A204.1 (cell line): Measurements from ENCODE around the gene TNC.
"Not testable (repeated sequence)": the region's sequence is repeated elsewhere in the genome, so short reads cannot be mapped to it uniquely, and the experiment has no call there.

Experiments used
- FAIRE-seq: peaks from 2 replicates; lab custom pipeline; 2012; peaks lifted over from hg19 to GRCh38; lab: Jason Lieb, UNC

The TNC gene

DNA sequence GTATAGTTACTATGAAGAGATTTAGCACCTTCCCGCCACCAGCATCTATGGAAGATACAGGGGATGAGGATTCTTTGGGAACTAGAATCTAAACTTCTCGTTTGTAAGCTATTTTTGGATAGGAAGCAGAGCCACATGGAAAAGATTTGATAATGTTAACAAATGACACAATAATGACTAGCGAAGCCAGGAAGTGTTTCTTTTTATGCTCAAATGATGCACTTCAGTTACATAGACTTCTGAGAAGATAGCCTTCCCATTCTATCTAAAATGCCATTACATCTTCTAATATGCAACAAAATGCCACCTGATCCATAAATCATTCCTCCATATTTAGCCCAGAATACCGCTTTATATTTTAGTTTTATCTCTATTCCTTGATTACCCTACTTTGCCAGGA, 17.0 kb upstream of the TNC start:
- no peak for FAIRE-seq

DNA sequence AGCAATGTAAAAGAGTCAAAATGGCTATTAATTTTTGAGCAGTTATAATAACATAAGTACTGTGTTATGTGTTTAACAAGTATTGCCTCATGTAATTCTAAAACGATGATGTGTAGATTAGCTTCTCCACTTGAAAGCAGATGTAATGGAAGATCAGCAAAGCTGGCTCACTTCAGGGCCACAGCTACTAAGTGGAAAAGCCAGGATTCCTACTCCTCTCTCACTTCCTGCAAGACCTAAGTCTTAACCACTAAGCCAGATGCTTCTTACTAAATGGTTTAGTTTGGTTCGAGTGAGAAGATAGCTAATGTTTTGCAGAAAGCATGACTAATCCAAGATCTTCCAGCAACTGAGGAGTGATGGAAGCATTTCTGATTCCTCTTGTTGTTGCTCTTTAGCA, 15.7 kb upstream of the TNC start:
- no peak for FAIRE-seq

DNA sequence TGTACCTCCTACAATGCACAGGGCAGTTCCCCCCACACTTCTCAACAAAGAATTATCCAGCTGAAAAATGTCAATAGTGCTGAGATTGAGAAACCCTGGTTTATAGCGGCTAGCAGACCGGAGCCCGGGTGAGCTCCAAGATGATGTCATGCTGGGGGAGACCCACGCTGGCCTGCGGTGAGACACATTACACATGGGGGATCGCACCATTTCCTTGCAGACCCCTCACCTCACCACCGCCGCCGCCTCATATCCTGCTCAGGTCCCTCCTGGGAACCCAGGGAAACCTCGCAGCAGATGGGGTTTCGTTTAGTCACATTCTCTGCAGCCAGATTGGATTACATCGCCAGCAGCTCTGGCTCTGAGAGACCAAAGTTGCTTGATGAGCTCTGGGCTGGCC, 14.7 kb upstream of the TNC start:
- FAIRE-seq, result no peak

DNA sequence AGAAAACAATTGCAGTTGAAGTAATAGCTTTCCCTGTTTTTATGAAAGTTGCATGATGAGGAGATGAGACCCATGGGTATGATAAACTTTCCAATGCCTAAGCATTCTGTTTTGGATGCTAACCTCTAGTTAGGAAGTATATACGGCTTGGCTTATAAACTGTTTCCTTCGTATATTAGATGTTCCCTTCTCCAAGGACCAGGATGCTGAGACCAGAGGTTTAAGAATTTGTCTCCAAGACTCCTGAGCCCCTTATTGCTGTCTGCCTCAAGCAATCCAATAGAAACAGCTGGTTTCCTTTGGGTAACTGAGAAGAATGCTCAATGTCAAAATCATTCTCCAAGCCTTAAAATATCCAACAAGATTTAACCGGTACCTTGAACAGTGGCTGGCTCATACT, 12.2 kb upstream of the TNC start:
- no peak for FAIRE-seq

DNA sequence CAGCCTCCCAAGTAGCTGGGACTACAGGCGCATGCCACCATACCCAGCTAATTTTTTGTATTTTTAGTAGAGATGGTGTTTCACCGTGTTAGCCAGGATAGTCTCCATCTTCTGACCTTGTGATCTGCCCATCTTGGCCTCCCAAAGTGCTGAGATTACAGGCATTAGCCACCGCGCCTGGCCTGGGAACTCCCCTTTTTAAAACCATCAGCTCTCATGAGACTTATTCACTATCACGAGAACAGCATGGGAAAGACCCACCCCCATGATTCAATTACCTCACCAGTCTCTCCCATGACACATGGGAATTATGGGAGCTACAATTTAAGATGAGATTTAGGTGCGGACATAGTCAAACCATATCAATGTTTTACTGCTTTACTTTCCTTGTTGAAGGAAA, 10.8 kb upstream of the TNC start:
- FAIRE-seq, result not testable (repeated sequence)

DNA sequence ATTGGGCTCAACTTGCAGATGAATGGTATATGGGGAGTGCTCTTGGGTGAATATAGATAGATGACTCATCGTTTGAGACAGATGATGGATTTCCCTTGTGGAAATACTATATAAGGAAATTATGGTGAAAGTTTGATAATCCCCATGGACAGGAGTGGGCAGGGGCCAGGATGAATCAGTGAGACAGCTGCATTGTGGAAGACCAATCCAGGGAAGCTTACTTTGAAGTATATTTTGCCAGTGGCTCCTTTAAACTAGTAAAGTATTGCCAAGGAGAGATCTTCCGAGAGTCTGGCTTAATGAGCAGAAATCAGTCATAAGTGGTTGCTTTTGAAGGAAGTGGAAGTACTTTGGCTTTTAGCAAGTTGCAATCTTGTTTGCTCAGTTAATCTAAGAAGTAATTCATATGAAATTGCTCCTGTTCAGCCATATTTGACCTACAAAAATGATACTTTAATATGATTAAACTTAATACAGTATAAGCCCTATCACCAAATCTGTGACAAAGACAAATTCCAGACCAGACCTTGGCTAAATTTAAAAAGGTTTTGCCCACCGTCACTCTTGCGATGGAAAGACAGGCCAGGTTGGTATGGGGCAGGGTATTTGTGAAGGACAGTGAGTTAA, 9.3 kb upstream of the TNC start:
- FAIRE-seq, result no peak

DNA sequence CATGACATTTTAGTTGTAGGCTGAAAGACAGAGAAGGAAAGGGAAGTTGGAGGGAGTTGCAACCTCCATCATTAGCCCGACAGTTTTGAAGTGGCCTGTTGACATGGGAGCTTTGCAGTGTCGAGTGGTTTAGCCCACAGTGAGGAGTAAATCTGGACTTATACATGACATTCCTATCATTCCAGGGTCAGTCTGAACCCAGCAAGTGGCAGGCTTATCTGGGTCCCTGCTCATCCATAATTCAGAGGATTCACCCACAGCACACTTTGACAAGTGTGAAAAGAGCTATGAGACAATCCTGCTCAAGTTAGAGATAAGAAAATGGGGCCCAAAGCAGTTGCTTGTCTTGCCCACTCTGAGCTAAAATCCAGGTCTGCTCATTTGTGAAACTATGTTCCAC, 8.4 kb upstream of the TNC start:
- FAIRE-seq, result no peak

- FAIRE-seq, result no peak
Measured at GRCh38 chr9:115122937-115123336, 5.0 kb upstream of the TNC start.

- no peak for FAIRE-seq
Measured at GRCh38 chr9:115121181-115121580, 3.2 kb upstream of the TNC start.

DNA sequence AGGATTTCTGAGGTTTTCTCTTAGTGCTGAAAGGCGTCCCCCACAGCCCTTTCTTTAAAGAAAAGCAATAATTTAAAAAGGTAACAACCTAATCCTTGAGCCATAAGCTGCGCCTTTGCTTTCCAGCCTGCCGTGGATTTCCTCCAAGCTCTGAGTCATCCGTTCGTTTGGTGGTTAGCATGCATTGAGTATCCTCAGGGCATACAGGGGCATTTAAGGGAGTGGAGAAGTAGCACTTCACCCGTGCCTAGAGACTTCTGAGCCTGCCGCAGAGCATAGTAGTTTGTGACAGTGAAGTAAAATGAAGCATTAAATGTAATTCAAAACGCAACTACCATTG, 892 bp upstream of the TNC start:
- FAIRE-seq, result no peak

DNA sequence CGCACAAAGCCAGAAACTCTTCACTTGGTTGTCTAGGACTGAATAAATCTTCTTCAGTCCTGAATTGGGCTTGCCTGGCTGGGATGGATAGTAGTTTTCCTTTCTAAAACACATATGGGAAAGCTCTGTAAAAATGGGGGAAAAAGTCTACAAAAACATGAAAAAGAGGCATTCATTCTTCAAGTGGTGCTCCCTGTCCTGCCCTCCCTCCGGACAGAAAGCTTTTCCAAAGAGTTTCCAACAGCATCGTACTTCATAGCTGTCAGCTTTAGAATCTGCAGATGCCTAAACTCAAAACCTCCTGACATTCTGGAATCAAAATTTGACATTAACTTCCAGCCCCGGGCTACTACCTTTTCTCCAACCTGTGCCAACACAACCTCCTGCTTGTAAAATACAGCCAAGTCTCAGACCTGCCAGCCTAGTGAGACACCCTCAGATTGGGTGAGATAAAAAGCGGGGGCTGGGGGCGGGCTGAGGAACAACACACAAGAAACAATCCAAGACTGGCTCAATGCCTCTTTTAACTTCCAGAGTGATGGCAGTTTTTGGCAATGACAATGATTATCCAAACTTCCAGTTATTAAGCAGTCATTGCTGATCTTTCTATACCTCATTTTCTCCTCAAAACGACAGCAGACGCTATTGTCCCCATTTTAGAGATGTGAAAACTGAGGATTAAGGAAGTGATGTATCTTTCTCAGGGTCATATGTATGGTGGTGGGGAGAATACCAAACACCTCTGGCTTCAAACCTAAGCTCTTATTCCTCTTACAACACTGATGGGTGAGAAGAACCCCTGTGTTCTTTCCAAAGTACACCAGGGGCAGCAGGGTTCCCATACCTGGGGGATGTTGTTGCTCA, 1.3 kb downstream of the TNC start:
- no peak for FAIRE-seq

DNA sequence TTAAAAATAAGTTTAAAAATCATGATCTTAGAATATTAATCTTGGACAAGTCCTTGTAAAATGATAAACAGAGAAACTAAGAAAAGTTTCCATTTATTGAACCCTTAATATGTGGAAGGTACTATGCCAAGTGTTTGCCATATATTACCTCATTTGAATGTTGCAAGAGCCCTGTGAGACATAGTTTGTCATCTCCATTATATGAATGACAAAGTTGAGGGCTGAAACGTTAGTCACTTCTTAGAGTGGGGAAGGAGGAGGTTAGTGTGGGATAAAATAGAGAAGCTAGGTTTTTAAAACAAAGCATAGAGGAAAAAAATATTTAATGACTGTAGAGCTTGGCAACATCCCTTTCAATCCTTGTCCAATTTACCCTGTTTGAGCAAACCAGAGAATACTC, 2.0 kb downstream of the TNC start:
- FAIRE-seq, result no peak

DNA sequence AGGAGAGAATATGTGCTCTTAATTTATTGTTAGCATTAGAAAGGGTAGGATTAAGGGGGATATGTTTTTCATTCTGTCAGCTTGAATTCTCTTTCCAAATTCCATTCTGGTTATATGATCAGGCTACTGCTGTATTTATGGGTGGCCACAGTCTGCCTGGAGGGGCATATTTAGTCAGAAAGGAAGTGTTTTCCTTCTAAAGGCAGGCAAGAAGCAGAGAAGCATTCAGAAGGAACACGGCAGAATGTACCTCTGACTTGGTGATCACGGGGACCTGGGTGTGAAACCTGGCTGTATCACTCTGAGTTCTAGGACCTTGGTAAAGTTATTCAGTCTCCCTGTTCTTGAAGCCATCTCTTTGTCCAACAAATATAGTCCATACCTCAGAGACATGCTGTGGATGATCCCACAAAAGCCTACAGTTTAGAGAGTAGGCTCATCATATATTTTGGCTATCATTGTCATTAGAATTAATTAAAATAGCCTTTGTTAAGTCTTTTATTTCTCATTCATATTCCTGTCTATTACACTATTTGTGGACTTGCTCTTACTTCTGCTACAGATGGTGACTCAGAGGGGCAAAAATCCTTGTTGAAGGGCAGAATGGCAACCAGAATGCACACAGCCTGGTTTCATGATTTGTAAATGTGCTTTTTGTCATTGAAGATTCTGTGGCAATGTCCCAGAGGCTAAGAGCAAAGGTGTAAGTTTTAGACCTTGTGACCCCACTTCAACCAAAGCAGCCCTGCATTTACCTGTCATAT, 2.7 kb downstream of the TNC start:
- no peak for FAIRE-seq

GRCh38 chr9:115114546-115114945, 3.4 kb downstream of the TNC start:
- FAIRE-seq, result no peak

- FAIRE-seq, result no peak
Measured at GRCh38 chr9:115114084-115114483, 3.9 kb downstream of the TNC start.

- no peak for FAIRE-seq
Measured at GRCh38 chr9:115111874-115112273, 6.1 kb downstream of the TNC start.

DNA sequence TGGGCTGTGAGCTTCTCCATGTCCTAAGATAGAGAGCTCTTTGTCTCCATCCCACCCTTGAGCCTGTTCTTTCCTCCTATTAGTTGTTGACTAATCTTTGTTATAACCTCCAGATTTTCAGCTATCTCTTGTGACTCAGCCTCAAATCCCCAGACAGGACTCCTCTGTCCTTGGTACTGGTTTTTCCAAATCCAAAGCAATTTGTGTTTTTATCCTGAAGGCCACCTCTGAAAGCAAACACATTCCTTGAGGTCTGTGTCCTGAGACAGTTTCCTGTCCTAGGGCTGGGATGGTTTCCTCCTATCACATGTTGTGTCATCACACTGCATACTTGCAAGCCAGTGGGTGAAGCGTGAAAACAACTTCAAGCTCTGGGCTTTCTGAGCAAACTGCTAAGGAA, 8.5 kb downstream of the TNC start:
- no peak for FAIRE-seq

GRCh38 chr9:115107701-115108100, 10.3 kb downstream of the TNC start:
- FAIRE-seq, result no peak

DNA sequence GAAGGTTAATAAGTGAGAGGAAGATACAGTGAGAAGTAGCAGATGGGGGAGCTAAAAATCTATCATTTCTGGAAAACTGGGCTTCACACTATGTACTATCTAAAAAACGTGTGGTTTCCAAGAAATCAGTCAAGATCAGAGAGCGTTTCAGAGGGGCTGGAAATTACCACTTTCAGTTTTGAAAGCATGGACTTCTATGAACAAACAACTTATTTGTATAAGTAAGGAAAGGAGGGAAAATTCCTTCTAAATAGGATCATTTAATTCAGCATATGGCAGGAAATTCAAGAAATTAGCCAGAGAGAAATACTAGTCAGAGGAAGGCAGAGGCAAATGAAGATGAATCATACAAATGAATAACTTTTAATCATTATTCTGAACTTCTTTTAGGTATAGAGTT, 11.3 kb downstream of the TNC start:
- FAIRE-seq, result no peak

DNA sequence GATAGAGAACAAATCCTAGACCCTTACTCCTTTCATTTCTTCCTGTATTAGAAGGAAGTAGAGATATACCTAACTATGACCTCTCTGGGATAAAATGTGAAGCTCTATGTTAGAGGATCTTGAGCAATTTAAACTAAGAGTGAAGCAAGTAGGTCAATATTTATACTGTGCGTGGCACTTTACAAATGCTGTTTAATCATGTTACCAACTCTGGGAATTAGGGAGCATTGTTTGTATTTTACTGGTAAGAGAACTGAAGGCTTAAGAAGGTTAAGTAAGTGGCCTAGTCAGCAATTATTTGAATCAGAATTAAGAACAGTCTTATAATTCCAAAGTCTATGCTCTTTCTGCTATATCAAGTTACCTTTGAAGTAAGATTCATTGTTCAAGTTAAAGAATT, 12.0 kb downstream of the TNC start:
- FAIRE-seq, result no peak

DNA sequence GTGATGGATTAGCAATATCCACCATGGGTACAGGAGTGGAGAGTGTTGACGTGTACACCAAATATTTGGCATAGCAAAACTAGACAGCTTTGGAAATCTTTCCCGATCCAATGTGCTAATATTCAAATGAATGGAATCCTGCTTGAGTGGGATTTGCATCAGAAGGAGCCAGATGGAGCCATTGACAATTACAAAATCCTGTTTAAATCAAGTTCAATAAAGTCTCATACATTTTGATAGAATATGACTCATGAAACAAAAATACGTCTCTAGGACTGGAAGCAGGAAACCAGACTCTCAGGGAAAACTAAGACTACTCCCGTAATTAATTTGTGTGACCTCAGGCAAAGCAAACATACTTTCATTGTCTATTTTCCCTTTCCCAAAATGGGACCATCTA, 13.0 kb downstream of the TNC start:
- FAIRE-seq, result no peak

- no peak for FAIRE-seq
Measured at GRCh38 chr9:115103746-115104477, 14.0 kb downstream of the TNC start.

DNA sequence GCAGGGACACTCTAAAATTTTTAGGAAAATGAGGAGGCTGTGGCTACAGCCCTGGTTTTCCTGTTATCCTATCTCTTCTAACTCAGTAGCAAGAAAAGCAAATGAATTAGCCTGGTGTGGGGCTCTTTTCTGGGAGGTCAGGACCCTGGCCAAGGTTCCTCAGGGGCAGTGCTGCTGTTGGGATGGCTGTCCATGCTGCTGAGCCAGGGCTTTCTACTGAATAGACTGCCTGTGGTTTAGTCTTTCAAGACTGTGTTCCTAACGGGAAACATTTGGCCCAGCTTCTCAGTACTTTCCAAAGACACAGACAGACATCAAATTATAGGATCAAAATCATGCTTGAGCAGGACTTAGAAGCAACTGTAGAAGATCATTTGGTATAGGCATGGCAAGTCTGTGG, 18.1 kb downstream of the TNC start:
- FAIRE-seq, result no peak
